Panc1 (cell line): ENCODE data around the gene CA5A. TPM values are rescaled to one million over a fixed set of nuclear protein-coding genes. Genes with fewer than 3 reads are reported as not detected.

Source experiments
- ATAC-seq: fragments of 200-7000 bp; cut with Tn5 transposase; 2 replicates; pipeline ENCODE4 v1.9.1; 2020; ENCODE audit warnings: mild to moderate bottlenecking, moderate library complexity
- BruUV-seq: library from RNA; stranded (reverse); fragments of 400-500 nt; replicated peaks from 2 replicates; lab custom pipeline; 2021; lab: Mats Ljungman, UMichigan
- CTCF ChIA-PET: fragments of 300-600 bp; sonication (Branson Sonifier 250); formaldehyde crosslinking; loops from one replicate; lab custom pipeline; 2022; ENCODE audit warnings: antibody characterized with exemption; lab: Charles Lee
- POLR2A ChIA-PET: fragments of 300-600 bp; sonication (Branson Sonifier 250); formaldehyde crosslinking; loops from one replicate; lab custom pipeline; 2022; ENCODE audit warnings: antibody characterized with exemption; lab: Charles Lee
- DNase-seq: peaks from one replicate; pipeline ENCODE4 v3.0.0-alpha.2; 2010; ENCODE audit warnings: low read depth, low spot score
- H3K27ac ChIP-seq: 2 replicates; pipeline ENCODE4 v1.5.1; 2011; ENCODE audit warnings: mild to moderate bottlenecking, low read length, inconsistent platforms
- H3K27me3 ChIP-seq: fragments of 200-500 bp; sonication (Bioruptor generic); 2 replicates; pipeline ENCODE4 v1.6.0; 2014; ENCODE audit warnings: low read length, inconsistent platforms; ENCODE audit not compliant: control insufficient read depth, insufficient read depth
- H3K36me3 ChIP-seq: fragments of 200-500 bp; sonication (Bioruptor generic); 2 replicates; pipeline ENCODE4 v1.5.1; 2014; ENCODE audit warnings: inconsistent platforms, mild to moderate bottlenecking, low read length, moderate library complexity; ENCODE audit not compliant: control insufficient read depth, insufficient read depth
- H3K4me1 ChIP-seq: 2 replicates; pipeline ENCODE4 v1.5.1; 2011; ENCODE audit warnings: inconsistent platforms, mild to moderate bottlenecking, low read length, moderate library complexity; ENCODE audit not compliant: control insufficient read depth, insufficient read depth
- H3K4me3 ChIP-seq, 2 experiments: 2 replicates each; pipeline ENCODE4 v1.5.1; 2011 to 2012; ENCODE audit warnings: low read depth in 2 of 2, low read length in 2 of 2, mild to moderate bottlenecking in 2 of 2, inconsistent platforms in 1 of 2, moderate library complexity in 1 of 2
- H3K9me3 ChIP-seq: fragments of 200-500 bp; sonication (Bioruptor generic); 2 replicates; pipeline ENCODE4 v1.5.1; 2014; ENCODE audit warnings: low read depth, mild to moderate bottlenecking, inconsistent platforms, low read length, moderate library complexity; ENCODE audit not compliant: control insufficient read depth, insufficient read depth
- CTCF ChIP-seq: fragments of 450-650 bp; IDR thresholded peaks from 2 replicates; pipeline ENCODE4 v1.5.1; 2017; ENCODE audit warnings: mild to moderate bottlenecking
- POLR2AphosphoS5 ChIP-seq: IDR thresholded peaks from 2 replicates; pipeline ENCODE4 v1.6.1; 2012; ENCODE audit warnings: mild to moderate bottlenecking, low read depth, low read length, moderate library complexity
- REST ChIP-seq, 2 experiments: IDR thresholded peaks; 2 replicates each; pipeline ENCODE4 v1.6.1; 2011 to 2012; ENCODE audit warnings: low read depth in 2 of 2, control low read depth in 1 of 2, low read length in 1 of 2, mild to moderate bottlenecking in 1 of 2, moderate library complexity in 1 of 2; ENCODE audit not compliant: insufficient read depth in 1 of 2
- SIN3A ChIP-seq: IDR thresholded peaks from 2 replicates; pipeline ENCODE4 v1.6.1; 2012; ENCODE audit warnings: low read depth, mild to moderate bottlenecking, low read length, moderate library complexity, borderline replicate concordance; ENCODE audit not compliant: insufficient read depth
- TCF7L2 ChIP-seq: IDR thresholded peaks from 2 replicates; pipeline ENCODE4 v1.6.1; 2011; ENCODE audit warnings: mild to moderate bottlenecking, low read depth, low read length, inconsistent platforms
- in situ Hi-C: cut with HindIII; loops from 2 replicates; pipeline ENCODE4 v1.10.0; 2016; ENCODE audit warnings: low sequenced_read_pairs, low pct_unique_long_range_greater_than_20kb
- intact Hi-C: fragments of 100-400 bp; cut with micrococcal nuclease; formaldehyde crosslinking; loops from one replicate; pipeline ENCODE4 v1.10.0; 2022; ENCODE audit not compliant: unreplicated experiment
- total RNA-seq: library from RNA; stranded (reverse); gene quantifications from one replicate; pipeline ENCODE4 v1.2.1, GENCODE V29; 2021; ENCODE audit not compliant: unreplicated experiment

CA5A gene
- total RNA-seq, 1 experiment from 2014 or later: not detected

- CTCF ChIA-PET: interaction anchor here (0.6 kb wide), 1 partner anchor 20 kb away, joined by 3 read pairs; no protein-coding TSS in a partner anchor
- in situ Hi-C loops: no loop called here
- Histone ChIP-seq H3K27me3 (no peaks in the 10 kb centered on the region), H3K9me3 (no peaks in the 10 kb centered on the region), H3K4me3 (no peak overlapping the region), H3K27ac (peak overlapping the region; percentile 94), H3K4me1 (peaks cover 85% of the 10 kb centered on the region), H3K36me3 (peaks cover 4% of the 10 kb centered on the region)
- POLR2A ChIA-PET: no interaction called here
- ATAC-seq (no peak), DNase-seq (no peak)
- intact Hi-C loops: no loop called here
- no TSS peak for BruUV-seq
- no peak for TF ChIP-seq POLR2AphosphoS5
- TF ChIP-seq CTCF: no peak; the same call in 1 of the 2 replicates
- no peak for TF ChIP-seq REST (IDR thresholded peaks at IDR 0.05; ENCODE audit: insufficient read depth in 1 of 2, low read depth in 2 of 2, low read length in 1 of 2)
- no peak for TF ChIP-seq SIN3A
- TF ChIP-seq TCF7L2: no peak
Measured at GRCh38 chr16:87851601-87852000, 84.7 kb downstream of the CA5A start.

GRCh38 chr16:87851141-87851587 is 85.2 kb downstream of the CA5A start:
- in situ Hi-C loops: no loop called here
- Histone ChIP-seq H3K27ac (peak overlapping the region; percentile 94), H3K9me3 (no peaks in the 10 kb centered on the region), H3K4me3 (no peak overlapping the region), H3K27me3 (no peaks in the 10 kb centered on the region), H3K4me1 (peaks cover 84% of the 10 kb centered on the region), H3K36me3 (peaks cover 4% of the 10 kb centered on the region)
- DNase-seq (no peak), ATAC-seq (no peak)
- intact Hi-C loops: no loop called here
- POLR2A ChIA-PET: no interaction called here
- TF ChIP-seq REST (IDR thresholded peaks at IDR 0.05; ENCODE audit: insufficient read depth in 1 of 2, low read depth in 2 of 2, low read length in 1 of 2) (no peak), TCF7L2 (no peak), CTCF (no peak), SIN3A (no peak), POLR2AphosphoS5 (no peak)
- CTCF ChIA-PET: no interaction called here
- TSS peak; percentile 39 for BruUV-seq
